ENCODE data around the gene POLR3E. TPM values are rescaled to one million over a fixed set of nuclear protein-coding genes. Genes with fewer than 3 reads are reported as not detected.

POLR3E gene
- total RNA-seq, 1 experiment from 2014 or later, result 103 TPM

DNA sequence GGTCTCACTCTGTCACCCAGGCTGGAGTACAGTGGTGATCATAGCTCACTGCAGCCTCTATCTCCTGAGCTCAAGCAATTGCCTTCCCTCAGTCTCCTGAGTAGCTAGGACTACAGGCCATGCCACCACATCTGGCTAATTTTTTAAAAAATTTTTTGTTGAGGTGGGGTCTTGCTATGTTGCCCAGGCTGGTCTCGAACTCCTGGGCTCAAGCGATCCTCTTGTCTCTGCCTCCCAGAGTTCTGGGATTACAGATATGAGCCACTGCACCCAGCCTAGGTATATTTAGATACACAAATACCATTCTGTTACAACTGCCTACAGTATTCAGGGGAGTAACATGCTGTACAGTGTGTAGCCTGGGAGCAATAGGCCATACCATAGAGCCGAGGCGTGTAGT is 14.3 kb downstream of the POLR3E start:
- Histone ChIP-seq H3K27ac (ENCODE audit: insufficient read length, low read depth, low read length) (no peak overlapping the region), H3K4me2 (ENCODE audit: insufficient read depth, insufficient read length, low read length) (no peak overlapping the region), H3K23me2 (ENCODE audit: insufficient read length, low read depth, low read length, poor library complexity, severe bottlenecking) (no peaks in the 10 kb centered on the region), H4K91ac (ENCODE audit: insufficient read length, low read depth, low read length) (no peak overlapping the region), H2AK5ac (ENCODE audit: insufficient read length, low read length) (no peak overlapping the region), H3K4me1 (ENCODE audit: insufficient read depth, low read length) (no peaks in the 10 kb centered on the region), H2BK20ac (ENCODE audit: low read depth, low read length, poor library complexity, severe bottlenecking) (no peak overlapping the region), H2BK15ac (ENCODE audit: low read depth, low read length) (no peak overlapping the region), H3K18ac (ENCODE audit: insufficient read length, low read depth, low read length) (no peak overlapping the region), H3K56ac (ENCODE audit: insufficient read length, low read depth, low read length) (no peak overlapping the region), H3K9ac (ENCODE audit: extremely low read depth, insufficient read length, low read length) (no peak overlapping the region), H3T11ph (ENCODE audit: low read length) (no peak overlapping the region), H4K5ac (ENCODE audit: insufficient read length, low read depth, low read length) (no peak overlapping the region), H4K20me1 (ENCODE audit: control insufficient read depth, insufficient read depth, insufficient read length) (no peaks in the 10 kb centered on the region), H3K27me3 (ENCODE audit: insufficient read depth, low read length) (no peaks in the 10 kb centered on the region), H3K79me2 (ENCODE audit: insufficient read depth, low read length) (peaks cover 2% of the 10 kb centered on the region; the same call in 1 of the 2 replicates), H4K8ac (replicated peaks; ENCODE audit: insufficient read length, low read depth, low read length) (no peak overlapping the region), H2BK120ac (ENCODE audit: low read depth, low read length, poor library complexity, severe bottlenecking) (no peak overlapping the region), H2BK12ac (ENCODE audit: insufficient read length, low read depth, low read length) (no peak overlapping the region), H3K23ac (ENCODE audit: insufficient read length, low read depth, low read length) (no peak overlapping the region), H3K79me1 (ENCODE audit: insufficient read depth, low read depth, low read length, poor library complexity, severe bottlenecking) (no peaks in the 10 kb centered on the region), H2AFZ (ENCODE audit: low read length) (no peak overlapping the region), H3K9me3 (ENCODE audit: control insufficient read depth, low read depth, low read length) (no peaks in the 10 kb centered on the region), H3K4ac (ENCODE audit: low read depth, low read length) (no peak overlapping the region), H3K14ac (ENCODE audit: insufficient read depth, low read length) (no peak overlapping the region), H2BK5ac (ENCODE audit: insufficient read length, low read length) (no peak overlapping the region)
- peaks cover 0 to 6% of the 10 kb centered on the region in 2 experiments; a peak in 2 of 4 replicates for H3K4me1 Mint-ChIP-seq
- WGBS (ENCODE audit: extremely low coverage, insufficient read length, low lambda C conversion rate), result no CpG with 5 or more reads among the region's 4 CpGs
- H3K36me3 Mint-ChIP-seq (ENCODE audit: insufficient read depth in 1 of 3, low read depth in 3 of 3), result peaks cover 31 to 81% (median 79%) of the 10 kb centered on the region in 3 experiments
- H3K27ac Mint-ChIP-seq, result no peak overlapping the region
- no peaks in the 10 kb centered on the region; a peak in 1 of 5 replicates for H3K9me3 Mint-ChIP-seq
- no peak for DNase-seq
- H3K27me3 Mint-ChIP-seq (ENCODE audit: low read depth), result no peaks in the 10 kb centered on the region
- no peak overlapping the region for H3K4me3 Mint-ChIP-seq
- TF ChIP-seq, protein P1, sequence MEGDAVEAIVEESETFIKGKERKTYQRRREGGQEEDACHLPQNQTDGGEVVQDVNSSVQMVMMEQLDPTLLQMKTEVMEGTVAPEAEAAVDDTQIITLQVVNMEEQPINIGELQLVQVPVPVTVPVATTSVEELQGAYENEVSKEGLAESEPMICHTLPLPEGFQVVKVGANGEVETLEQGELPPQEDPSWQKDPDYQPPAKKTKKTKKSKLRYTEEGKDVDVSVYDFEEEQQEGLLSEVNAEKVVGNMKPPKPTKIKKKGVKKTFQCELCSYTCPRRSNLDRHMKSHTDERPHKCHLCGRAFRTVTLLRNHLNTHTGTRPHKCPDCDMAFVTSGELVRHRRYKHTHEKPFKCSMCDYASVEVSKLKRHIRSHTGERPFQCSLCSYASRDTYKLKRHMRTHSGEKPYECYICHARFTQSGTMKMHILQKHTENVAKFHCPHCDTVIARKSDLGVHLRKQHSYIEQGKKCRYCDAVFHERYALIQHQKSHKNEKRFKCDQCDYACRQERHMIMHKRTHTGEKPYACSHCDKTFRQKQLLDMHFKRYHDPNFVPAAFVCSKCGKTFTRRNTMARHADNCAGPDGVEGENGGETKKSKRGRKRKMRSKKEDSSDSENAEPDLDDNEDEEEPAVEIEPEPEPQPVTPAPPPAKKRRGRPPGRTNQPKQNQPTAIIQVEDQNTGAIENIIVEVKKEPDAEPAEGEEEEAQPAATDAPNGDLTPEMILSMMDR (conservative IDR thresholded peaks at IDR 0.05), result no peak
